UCSD-AML1 (cell line): ENCODE measurements around the gene UBL5.

Experiments used
- DNase-seq: peaks from one replicate; lab custom pipeline; 2025; ENCODE audit not compliant: unreplicated experiment; lab: John Stamatoyannopoulos, UW

The UBL5 gene

GRCh38 chr19:9850235-9850959 lies 22.7 kb downstream of the UBL5 start:
- DNase-seq: no peak

DNA sequence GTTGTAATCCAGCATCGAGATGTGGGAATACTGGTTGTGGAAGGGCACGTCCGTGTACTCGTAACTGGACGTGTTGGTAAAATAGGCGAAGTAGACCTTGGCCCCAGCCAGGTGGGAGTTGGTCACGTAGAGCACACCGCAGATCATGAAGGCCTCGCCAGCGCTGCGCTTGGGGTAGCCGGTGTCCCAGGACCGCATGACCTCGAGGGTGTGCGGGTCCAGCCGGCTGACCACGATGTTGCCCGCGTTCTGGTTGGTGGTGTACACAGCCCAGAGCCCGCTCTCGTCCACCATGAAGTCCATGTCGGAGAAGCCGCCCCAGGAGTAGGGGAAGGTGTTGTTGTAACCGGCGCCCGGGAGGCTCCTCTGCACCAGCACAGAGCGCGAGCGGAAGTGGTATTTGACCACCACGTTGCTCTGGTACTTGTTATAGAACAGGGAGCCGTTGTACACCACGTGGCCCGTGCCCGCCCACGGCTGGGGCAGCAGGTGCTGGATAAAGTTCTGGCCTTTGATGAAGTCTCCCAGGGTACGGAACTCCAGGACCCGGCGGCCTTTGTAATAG lies 26.6 kb downstream of the UBL5 start:
- DNase-seq: no peak

- no peak for DNase-seq
Observed at GRCh38 chr19:9856609-9857008, 28.9 kb downstream of the UBL5 start.

GRCh38 chr19:9857076-9857721 lies 29.5 kb downstream of the UBL5 start:
- no peak for DNase-seq

DNA sequence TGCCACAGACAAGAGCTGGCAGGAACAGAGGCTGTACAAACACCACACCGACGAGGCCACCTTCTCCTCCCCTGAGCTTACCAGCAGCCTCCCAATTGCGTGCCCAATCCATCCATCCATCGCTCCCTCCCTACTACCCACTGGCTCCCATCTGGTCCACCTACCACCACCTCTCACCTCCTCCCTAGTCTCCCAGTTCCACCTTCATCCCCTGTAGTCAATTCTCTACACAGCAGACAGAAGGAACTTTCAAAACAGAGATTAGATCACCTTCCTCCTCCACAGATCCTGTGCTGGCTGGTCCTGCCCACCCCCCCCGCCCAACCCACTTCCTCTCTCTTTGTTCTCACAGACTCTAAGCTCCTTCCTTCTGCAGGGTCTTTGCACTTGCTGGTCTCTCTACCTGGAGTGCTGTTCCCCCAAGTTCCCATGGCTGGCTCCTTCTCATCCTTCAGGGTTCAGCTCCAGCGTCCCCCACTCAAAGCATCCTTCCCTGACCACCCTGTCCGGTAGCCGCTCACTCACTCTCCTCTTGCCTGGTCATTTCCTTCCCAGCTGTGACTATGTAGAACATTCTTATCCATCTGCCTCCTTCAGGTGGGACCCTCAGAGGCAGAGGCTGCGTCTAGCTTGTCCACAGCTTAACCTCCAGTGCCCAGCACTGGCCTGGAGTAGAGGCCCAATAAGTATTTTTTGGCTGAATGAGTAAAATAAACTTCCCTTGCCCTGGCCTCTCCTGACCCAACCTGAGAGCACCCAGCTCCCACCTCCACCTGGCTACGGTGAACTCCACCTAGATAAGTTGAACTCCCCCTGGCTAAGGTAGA lies 30.4 kb downstream of the UBL5 start:
- DNase-seq: peak; percentile 51

- no peak for DNase-seq
Observed at GRCh38 chr19:9858766-9859165, 31.0 kb downstream of the UBL5 start.

- DNase-seq: no peak
Observed at GRCh38 chr19:9860407-9860806, 32.7 kb downstream of the UBL5 start.

- DNase-seq: no peak
Observed at GRCh38 chr19:9861503-9861902, 33.8 kb downstream of the UBL5 start.

DNA sequence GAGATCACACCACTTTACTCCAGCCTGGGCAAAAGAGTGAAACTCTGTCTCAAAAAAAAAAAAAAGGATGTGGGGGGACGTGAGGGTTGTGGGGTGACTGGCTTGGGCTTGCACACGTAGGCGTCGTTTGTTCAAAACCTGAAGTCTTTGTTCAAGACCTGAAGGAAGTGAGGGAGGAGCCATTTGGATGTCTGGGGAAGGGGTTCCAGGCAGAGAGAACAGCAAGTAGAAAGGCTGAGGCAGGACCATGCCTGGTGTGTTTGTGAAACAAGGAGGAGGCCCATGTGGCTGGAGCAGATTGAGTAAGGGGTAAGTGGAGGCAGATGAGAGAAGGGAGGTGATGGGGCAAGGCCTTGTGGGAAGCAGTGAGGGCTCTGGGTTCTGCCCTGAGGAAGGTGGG lies 35.2 kb downstream of the UBL5 start:
- DNase-seq: no peak

DNA sequence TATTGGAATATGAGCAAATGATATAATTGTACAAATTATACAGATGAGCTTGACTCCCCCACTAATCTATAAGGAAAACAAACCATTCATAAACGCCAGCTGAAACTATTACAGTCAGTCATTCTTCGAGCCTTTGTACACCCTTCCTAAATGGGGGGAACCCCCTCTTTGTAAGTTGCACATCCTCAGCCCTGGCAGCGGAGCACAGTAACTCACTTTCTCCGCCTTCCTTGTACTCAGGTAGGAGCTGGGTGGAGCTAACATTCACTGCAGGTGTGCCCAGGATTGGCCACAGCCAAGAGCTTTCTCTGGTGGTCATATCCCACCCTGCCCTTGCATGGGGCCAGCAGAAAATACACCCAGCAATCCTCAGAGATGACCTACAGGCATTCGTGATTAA lies 36.0 kb downstream of the UBL5 start:
- DNase-seq: no peak

- DNase-seq: no peak
Observed at GRCh38 chr19:9865732-9866501, 38.2 kb downstream of the UBL5 start.

- DNase-seq: no peak
Observed at GRCh38 chr19:9868983-9869617, 41.4 kb downstream of the UBL5 start.

DNA sequence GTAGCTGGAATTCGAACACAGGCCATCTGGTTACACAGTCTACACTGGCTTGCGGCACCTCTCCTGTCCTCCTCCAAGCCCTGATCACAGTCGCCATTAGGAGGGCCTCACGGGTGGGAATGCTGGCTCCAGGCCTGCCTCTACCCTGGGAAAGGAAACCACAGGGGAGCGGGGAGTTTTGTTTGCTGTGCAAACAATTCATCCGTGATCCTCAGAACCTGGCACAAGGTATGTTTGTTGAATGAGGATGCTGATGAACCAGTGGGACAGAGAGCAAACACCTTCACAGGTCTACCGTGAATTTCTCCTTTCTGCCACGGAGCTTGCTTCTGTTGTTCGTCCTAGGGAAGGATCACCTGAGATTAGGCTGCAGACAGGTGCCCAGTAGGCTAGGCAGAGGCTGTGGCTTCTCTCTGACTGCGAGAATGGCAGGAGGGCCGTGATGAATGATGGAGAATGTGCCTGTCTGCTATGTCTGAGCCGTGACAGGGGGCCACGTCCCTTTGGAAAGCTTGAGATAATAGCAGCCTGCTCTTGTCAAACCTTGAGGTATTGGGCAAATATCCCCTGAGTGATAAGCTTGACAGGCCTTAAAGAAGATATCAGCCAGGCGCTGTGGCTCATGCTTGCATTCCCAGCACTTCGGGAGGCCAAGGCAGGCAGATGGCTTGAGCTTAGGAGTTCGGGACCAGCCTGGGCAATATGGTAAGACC lies 44.1 kb downstream of the UBL5 start:
- no peak for DNase-seq

GRCh38 chr19:9872618-9873242 lies 45.0 kb downstream of the UBL5 start:
- no peak for DNase-seq

DNA sequence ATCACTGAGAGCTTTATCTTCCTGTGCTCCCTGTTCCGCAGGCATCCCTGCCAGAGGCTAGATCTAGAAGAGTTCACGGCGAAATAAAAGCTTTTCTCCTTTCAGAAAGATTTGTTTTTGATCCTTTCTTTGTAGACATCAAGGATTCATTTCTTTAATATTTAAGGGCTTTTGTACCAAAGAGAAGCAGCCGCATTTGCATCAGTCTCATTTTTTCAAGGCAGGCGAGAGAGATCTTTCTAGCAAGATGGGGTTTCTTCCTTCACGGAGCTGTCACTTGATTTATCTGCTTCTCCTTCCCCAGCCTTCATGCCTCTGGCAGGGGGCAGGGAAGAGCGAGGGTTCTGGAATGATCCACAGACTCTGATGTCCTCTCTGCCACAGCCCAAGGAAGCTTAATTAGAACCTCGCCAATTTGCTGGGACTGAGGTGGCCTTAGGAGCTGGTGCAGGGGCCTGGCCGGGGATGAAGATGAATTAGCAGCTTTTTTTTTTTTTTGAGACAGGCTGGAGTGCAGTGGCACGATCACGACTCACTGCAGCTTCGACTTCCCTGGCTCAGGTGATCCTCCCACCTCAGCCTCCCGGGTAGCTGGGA lies 47.4 kb downstream of the UBL5 start:
- DNase-seq: no peak

- DNase-seq: no peak
Observed at GRCh38 chr19:9875796-9876195, 48.1 kb downstream of the UBL5 start.

GRCh38 chr19:9877780-9878510 lies 50.2 kb downstream of the UBL5 start:
- no peak for DNase-seq

- DNase-seq: peak; percentile 48
Observed at GRCh38 chr19:9878511-9879196, 50.9 kb downstream of the UBL5 start.
